Body of pancreas (tissue), 4 donors: ENCODE measurements around the gene GINS2.

ENCODE experiments used
- POLR2A ChIP-seq, 3 donors: fragments of 450-650 bp; IDR thresholded peaks; one replicate each; pipeline ENCODE4 v1.6.1; 2016; ENCODE audit warnings: antibody characterized with exemption in 3 of 3, mild to moderate bottlenecking in 2 of 3
- TF ChIP-seq, protein P1 (sequence below), 7 experiments: fragments of 450-650 bp in 4 of 7; fragments of 200-600 bp in 3 of 7; sonication (generic) in 3 of 7; IDR thresholded peaks; one replicate each; pipeline ENCODE4 v1.5.1; 2016 to 2019; ENCODE audit warnings: antibody characterized with exemption in 7 of 7

GRCh38 chr16:85662976-85663830 is 25.6 kb downstream of the GINS2 start:
- TF ChIP-seq, protein P1, sequence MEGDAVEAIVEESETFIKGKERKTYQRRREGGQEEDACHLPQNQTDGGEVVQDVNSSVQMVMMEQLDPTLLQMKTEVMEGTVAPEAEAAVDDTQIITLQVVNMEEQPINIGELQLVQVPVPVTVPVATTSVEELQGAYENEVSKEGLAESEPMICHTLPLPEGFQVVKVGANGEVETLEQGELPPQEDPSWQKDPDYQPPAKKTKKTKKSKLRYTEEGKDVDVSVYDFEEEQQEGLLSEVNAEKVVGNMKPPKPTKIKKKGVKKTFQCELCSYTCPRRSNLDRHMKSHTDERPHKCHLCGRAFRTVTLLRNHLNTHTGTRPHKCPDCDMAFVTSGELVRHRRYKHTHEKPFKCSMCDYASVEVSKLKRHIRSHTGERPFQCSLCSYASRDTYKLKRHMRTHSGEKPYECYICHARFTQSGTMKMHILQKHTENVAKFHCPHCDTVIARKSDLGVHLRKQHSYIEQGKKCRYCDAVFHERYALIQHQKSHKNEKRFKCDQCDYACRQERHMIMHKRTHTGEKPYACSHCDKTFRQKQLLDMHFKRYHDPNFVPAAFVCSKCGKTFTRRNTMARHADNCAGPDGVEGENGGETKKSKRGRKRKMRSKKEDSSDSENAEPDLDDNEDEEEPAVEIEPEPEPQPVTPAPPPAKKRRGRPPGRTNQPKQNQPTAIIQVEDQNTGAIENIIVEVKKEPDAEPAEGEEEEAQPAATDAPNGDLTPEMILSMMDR (IDR thresholded peaks at IDR 0.05) = no peak
- TF ChIP-seq POLR2A (IDR thresholded peaks at IDR 0.05) = no peak
